AG04450 (cell line): ENCODE measurements around the gene PDZD2. TPM values are rescaled to one million over a fixed set of nuclear protein-coding genes. Genes with fewer than 3 reads are reported as not detected.

Source experiments
- CTCF ChIA-PET: fragments of 300-600, 350-600 bp; formaldehyde crosslinking; extraction: SDS; loops from one replicate; lab custom pipeline; 2022; ENCODE audit warnings: antibody characterized with exemption, inconsistent platforms; lab: Charles Lee
- POLR2A ChIA-PET: fragments of 350-600 bp; formaldehyde crosslinking; extraction: SDS; loops from one replicate; lab custom pipeline; 2021; ENCODE audit warnings: antibody characterized with exemption, inconsistent platforms; lab: Yijun Ruan, JAX
- DNase-seq: peaks from one replicate; pipeline ENCODE4 v3.0.0-alpha.2; 2011; ENCODE audit warnings: low read depth, low spot score
- H3K27ac ChIP-seq: one replicate; pipeline ENCODE4 v1.5.1; 2012; ENCODE audit warnings: low read depth, low read length, control low read depth
- H3K27me3 ChIP-seq: one replicate; pipeline ENCODE4 v1.6.0; 2012; ENCODE audit warnings: low read length; ENCODE audit not compliant: control insufficient read depth, insufficient read depth
- H3K4me3 ChIP-seq: 2 replicates; pipeline ENCODE4 v1.5.1; 2011; ENCODE audit warnings: mild to moderate bottlenecking, low read depth, low read length, control low read depth
- H3K9me3 ChIP-seq: 2 replicates; pipeline ENCODE4 v1.5.1; 2012; ENCODE audit warnings: low read length; ENCODE audit not compliant: control insufficient read depth, insufficient read depth
- polyA plus RNA-seq: library from polyadenylated mRNA; depleted of rRNA; stranded (reverse); fragments of >200 nt; gene quantifications from 2 replicates; pipeline ENCODE4 v1.2.3, GENCODE V29; 2011
- TF ChIP-seq, protein P1 (sequence below): IDR thresholded peaks from 2 replicates; pipeline ENCODE4 v1.5.1; 2011; ENCODE audit warnings: low read depth, low read length, control low read depth, inconsistent platforms

The PDZD2 gene
- polyA plus RNA-seq, 1 experiment: 0.40 TPM

DNA sequence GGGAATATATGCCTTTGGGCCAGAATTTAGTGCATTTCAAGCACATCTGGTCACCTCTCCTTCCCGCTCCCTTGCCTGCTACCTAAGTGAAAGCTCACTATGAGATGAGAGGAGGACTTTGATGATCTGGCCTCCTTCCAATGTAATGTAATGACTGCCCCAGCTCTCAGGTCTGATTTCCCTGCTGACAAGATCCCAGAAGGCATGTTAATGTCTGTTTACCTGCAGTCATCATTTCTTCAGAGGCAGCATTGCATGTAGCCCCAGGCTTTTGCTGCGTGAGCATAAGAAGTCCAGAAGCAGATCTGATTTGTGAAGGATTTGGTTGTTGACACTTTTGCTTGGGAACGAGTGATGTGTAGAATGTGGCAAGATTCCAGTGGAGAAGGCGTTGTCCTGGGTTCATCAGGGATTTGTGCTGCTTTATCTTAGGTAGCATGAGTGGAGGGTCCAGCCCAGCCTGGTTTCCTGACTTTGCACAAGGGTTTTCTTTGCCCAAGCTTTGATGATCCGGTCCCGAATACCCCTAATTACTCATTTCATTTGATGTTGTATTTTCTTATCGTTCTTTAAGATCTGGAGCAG is 342.5 kb downstream of the PDZD2 start:
- ChIA-PET POLR2A (no interaction called here), CTCF (no interaction called here)
- Histone ChIP-seq H3K9me3 (no peaks in the 10 kb centered on the region), H3K4me3 (no peak overlapping the region), H3K27me3 (no peaks in the 10 kb centered on the region), H3K27ac (no peak overlapping the region)
- DNase-seq: no peak
- TF ChIP-seq, protein P1, sequence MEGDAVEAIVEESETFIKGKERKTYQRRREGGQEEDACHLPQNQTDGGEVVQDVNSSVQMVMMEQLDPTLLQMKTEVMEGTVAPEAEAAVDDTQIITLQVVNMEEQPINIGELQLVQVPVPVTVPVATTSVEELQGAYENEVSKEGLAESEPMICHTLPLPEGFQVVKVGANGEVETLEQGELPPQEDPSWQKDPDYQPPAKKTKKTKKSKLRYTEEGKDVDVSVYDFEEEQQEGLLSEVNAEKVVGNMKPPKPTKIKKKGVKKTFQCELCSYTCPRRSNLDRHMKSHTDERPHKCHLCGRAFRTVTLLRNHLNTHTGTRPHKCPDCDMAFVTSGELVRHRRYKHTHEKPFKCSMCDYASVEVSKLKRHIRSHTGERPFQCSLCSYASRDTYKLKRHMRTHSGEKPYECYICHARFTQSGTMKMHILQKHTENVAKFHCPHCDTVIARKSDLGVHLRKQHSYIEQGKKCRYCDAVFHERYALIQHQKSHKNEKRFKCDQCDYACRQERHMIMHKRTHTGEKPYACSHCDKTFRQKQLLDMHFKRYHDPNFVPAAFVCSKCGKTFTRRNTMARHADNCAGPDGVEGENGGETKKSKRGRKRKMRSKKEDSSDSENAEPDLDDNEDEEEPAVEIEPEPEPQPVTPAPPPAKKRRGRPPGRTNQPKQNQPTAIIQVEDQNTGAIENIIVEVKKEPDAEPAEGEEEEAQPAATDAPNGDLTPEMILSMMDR: no peak

DNA sequence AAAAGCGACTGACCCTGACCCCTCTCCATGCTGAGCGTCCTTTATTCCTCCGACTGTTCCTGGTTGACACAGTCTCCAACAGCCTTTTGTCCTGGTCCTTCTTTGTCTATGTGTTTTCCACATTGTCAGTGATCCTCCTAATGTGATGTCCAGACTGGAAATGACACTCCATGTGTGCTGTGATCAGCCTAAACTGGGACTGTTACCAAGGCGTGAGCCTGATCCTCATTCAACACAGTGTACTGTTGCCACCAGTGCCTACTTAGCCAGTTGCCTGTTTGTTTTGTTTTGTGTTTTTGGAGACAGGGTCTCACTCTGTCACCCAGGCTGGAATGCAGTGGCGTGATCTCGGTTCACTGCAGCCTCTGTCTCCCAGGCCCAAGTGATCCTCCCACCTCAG is 343.1 kb downstream of the PDZD2 start:
- H3K4me3 ChIP-seq: no peak overlapping the region
- ChIA-PET POLR2A (no interaction called here), CTCF (no interaction called here)
- H3K9me3 ChIP-seq: no peaks in the 10 kb centered on the region
- H3K27me3 ChIP-seq: no peaks in the 10 kb centered on the region
- TF ChIP-seq, protein P1: no peak
- DNase-seq: no peak
- H3K27ac ChIP-seq: no peak overlapping the region

DNA sequence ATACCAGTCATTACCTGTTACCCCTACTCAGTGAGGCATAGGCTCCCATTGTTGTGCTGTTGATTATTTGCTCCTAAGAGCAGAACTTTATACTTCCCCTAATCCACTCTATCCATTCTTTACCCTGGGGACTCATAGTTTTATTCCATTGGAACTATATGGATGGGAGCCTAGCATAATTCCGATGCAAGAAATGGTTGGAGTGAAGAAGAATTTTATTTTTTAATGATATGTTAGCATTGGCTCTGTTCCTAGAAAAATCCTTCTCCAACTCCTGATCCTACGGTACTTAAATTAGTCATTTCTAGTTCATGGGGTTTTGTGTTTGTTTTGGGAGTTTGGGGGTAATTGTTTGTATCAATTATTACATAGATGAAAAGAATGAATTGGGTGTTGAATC is 343.7 kb downstream of the PDZD2 start:
- H3K4me3 ChIP-seq: no peak overlapping the region
- TF ChIP-seq, protein P1: no peak
- ChIA-PET CTCF (no interaction called here), POLR2A (no interaction called here)
- no peaks in the 10 kb centered on the region; the same call in 1 of the 2 replicates for H3K9me3 ChIP-seq
- H3K27ac ChIP-seq: no peak overlapping the region
- H3K27me3 ChIP-seq: peaks cover 3% of the 10 kb centered on the region
- no peak for DNase-seq

DNA sequence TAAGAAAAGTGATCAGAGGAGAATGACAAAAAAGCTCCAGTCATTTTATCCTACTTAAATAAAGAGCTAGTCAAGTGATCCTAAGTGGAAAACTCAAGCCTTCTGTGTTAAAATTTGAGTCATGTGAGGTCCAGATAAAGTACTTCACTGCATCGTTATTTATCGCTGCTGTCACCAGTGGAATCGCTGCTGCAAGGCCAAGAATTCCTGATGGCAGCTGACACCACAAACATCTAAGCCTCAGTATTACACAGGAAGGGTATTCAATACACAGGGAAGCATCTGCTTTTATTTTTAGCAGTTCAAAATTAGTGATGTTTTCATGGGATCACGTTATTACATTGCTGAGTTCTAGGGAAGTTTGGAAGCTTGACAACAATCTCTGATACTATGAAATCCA is 344.9 kb downstream of the PDZD2 start:
- Histone ChIP-seq H3K27me3 (peaks cover 3% of the 10 kb centered on the region), H3K27ac (no peak overlapping the region), H3K4me3 (no peak overlapping the region), H3K9me3 (no peaks in the 10 kb centered on the region; the same call in 1 of the 2 replicates)
- ChIA-PET CTCF (no interaction called here), POLR2A (no interaction called here)
- no peak for DNase-seq
- TF ChIP-seq, protein P1: no peak

DNA sequence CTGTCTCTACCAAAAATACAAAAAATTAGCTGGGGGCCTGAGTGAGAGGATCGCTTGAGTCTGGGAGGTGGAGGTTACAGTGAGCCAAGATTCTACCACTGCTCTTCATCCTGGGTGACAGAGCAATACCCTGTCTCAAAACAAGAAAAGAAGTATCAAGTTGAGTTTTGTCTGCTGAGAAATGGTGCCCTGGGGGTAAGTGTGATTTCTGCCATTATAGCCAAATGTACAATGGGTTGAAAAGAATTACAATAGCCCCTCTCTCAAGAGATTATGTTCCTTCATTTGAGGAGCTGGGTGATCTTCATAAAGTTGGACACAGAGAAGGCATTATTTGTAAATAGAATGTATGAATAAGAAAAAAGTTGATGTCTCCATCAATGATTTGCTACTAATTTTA is 345.8 kb downstream of the PDZD2 start:
- DNase-seq: no peak
- Histone ChIP-seq H3K27me3 (peaks cover 3% of the 10 kb centered on the region), H3K4me3 (no peak overlapping the region), H3K9me3 (no peaks in the 10 kb centered on the region; the same call in 1 of the 2 replicates), H3K27ac (no peak overlapping the region)
- ChIA-PET CTCF (no interaction called here), POLR2A (no interaction called here)
- TF ChIP-seq, protein P1: no peak
